Prostate gland (tissue), 2 donors: ENCODE data around the gene RTN4RL1.

Experiments
- POLR2A ChIP-seq: fragments of 450-650 bp; IDR thresholded peaks from one replicate; pipeline ENCODE4 v1.6.1; 2016; ENCODE audit warnings: antibody characterized with exemption, mild to moderate bottlenecking
- POLR2AphosphoS5 ChIP-seq: sonication (generic); formaldehyde crosslinking; IDR thresholded peaks from one replicate; pipeline ENCODE4 v1.6.1; 2017; ENCODE audit warnings: antibody characterized with exemption
- TF ChIP-seq, protein P1 (sequence below), 4 experiments: fragments of 200-600 bp in 2 of 4; fragments of 450-650 bp in 2 of 4; sonication (generic) in 2 of 4; IDR thresholded peaks; 1 replicate in 3 of 4; 2 replicates in 1 of 4; pipeline ENCODE4 v1.5.1; 2016 to 2019; ENCODE audit warnings: antibody characterized with exemption in 4 of 4, mild to moderate bottlenecking in 2 of 4, moderate library complexity in 2 of 4

DNA sequence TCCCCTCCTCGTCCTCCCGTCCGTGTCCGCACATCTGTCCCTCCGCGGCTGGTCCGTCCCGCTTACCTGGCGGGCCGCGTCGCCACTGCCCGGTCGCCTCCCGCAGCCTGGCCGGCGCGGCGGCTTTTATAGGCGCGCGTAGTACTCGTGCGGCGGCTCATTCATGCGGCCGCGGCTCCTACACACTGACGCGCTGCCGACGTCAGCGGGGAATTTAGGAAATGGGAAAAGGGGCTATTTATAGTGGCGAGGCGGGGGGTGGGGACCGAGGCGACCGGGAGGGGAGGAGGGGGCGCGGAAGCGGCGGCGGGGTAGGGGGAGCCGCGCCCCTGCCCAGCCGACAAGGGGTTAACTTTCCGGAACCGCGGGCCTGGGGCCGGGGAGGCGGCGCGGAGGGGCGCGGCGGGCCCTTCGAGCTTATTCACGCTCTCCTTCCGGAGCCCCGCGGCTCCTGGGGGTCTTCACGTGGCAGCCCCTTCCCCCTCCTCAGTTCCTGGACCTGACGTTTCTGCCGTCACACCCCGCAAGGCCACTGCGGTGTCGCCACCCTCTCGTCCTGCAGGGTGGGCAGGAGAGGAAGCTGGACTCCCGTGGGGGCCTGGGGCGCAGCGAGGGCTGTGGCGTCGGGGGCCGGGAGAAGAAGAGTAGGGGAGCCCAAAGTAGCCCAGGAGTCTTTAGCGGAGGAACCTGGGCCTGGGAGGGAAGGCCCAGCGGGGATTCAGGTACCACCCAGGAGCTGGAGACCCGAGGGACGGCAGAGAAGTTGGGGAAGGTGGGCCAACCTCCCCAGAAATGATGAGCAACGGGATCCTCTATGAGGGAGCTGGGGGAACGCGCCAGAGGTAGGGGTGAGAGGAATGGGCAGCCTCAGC is 26.2 kb upstream of the RTN4RL1 start:
- TF ChIP-seq, protein P1, sequence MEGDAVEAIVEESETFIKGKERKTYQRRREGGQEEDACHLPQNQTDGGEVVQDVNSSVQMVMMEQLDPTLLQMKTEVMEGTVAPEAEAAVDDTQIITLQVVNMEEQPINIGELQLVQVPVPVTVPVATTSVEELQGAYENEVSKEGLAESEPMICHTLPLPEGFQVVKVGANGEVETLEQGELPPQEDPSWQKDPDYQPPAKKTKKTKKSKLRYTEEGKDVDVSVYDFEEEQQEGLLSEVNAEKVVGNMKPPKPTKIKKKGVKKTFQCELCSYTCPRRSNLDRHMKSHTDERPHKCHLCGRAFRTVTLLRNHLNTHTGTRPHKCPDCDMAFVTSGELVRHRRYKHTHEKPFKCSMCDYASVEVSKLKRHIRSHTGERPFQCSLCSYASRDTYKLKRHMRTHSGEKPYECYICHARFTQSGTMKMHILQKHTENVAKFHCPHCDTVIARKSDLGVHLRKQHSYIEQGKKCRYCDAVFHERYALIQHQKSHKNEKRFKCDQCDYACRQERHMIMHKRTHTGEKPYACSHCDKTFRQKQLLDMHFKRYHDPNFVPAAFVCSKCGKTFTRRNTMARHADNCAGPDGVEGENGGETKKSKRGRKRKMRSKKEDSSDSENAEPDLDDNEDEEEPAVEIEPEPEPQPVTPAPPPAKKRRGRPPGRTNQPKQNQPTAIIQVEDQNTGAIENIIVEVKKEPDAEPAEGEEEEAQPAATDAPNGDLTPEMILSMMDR (IDR thresholded peaks at IDR 0.05), result no peak
- no peak for TF ChIP-seq POLR2A
- no peak for TF ChIP-seq POLR2AphosphoS5
